ENCODE results near the gene PPIG.
"Not testable (repeated sequence)": the region's sequence is repeated elsewhere in the genome, so short reads cannot be mapped to it uniquely, and the experiment has no call there.

The PPIG gene

DNA sequence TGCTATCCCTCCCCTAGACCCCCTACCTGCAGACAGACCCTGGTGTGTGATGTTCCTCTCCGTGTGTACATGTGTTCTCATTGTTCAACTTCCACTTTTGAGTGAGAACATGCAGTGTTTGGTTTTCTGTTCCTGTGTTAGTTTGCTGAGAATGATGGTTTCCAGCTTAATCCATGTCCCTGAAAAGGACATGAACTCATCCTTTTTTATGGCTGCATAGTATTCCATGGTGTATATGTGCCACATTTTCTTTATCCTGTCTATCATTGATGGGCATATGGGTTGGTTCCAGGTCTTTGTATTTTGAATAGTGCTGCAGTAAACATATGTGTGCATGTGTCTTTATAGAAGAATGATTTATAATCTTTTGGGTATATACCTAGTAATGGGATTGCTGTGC lies 31.8 kb downstream of the PPIG start:
- not testable (repeated sequence) for H3K4me3 ChIP-seq (ENCODE audit: low read length in 2 of 2); H3K79me1 ChIP-seq (ENCODE audit: low read depth, low read length); H4K8ac ChIP-seq (ENCODE audit: low read depth, low read length); H3K27ac ChIP-seq (replicated peaks; ENCODE audit: low read length); H3K18ac ChIP-seq (ENCODE audit: low read length); DNase-seq (ENCODE audit: low spot score); H2AFZ ChIP-seq (ENCODE audit: low read length); H3K9ac ChIP-seq (ENCODE audit: low read depth, low read length, poor library complexity); H2BK5ac ChIP-seq (ENCODE audit: low read length); H2AK5ac ChIP-seq (ENCODE audit: low read depth, low read length); H2BK15ac ChIP-seq (ENCODE audit: low read length); H3K23ac ChIP-seq (ENCODE audit: low read depth, low read length, poor library complexity); H3K4me1 ChIP-seq (ENCODE audit: control insufficient read depth in 2 of 2, insufficient read depth in 1 of 2, low read depth in 1 of 2, low read length in 2 of 2); H3K27me3 ChIP-seq (ENCODE audit: control insufficient read depth in 3 of 3, insufficient read depth in 3 of 3, low read depth in 1 of 3, low read length in 3 of 3); H3K14ac ChIP-seq (ENCODE audit: low read length); H3K4ac ChIP-seq (ENCODE audit: low read length); H2BK12ac ChIP-seq (ENCODE audit: low read length); H3K4me2 ChIP-seq (ENCODE audit: insufficient read depth, low read length, poor library complexity, severe bottlenecking); H2BK120ac ChIP-seq (ENCODE audit: low read depth, low read length); H4K91ac ChIP-seq (ENCODE audit: low read depth, low read length, poor library complexity)
- WGBS, 2 donors (ENCODE audit: extremely low coverage in 2 of 2, insufficient read length in 2 of 2, insufficient replicate concordance in 1 of 2): no CpG with 5 or more reads among the region's 1 CpG
- peaks cover 12 to 88% of the 10 kb centered on the region in 2 donors for H3K36me3 ChIP-seq (replicated peaks in 1 of 2; ENCODE audit: control insufficient read depth in 2 of 2, insufficient read depth in 2 of 2, low read length in 2 of 2)
- peaks cover 0 to 36% of the 10 kb centered on the region in 2 donors for H3K9me3 ChIP-seq (replicated peaks in 1 of 2; ENCODE audit: control insufficient read depth in 2 of 2, insufficient read depth in 1 of 2, low read depth in 1 of 2, low read length in 2 of 2)

DNA sequence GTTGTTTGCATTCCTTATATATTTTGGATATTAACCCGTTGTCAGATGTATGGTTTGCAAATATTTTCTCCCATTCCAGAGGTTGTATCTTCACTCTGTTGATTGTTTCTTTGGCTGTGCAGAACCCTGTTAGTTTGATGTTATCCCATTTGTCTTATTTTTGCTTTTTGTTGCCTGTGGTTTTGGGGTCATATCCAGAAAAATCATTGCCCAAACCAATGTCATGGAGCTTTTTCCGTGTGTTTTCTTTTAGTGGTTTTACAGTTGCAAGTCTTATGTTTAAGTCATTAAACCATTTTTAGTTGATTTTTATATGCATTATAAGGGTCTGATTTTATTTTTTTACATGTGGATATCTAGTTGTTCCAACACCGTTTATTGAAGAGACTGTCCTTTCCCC lies 35.8 kb downstream of the PPIG start:
- no peak overlapping the region for H2BK120ac ChIP-seq (ENCODE audit: low read depth, low read length)
- no peak overlapping the region for H4K91ac ChIP-seq (ENCODE audit: low read depth, low read length, poor library complexity)
- no peak overlapping the region for H4K8ac ChIP-seq (ENCODE audit: low read depth, low read length)
- no peak overlapping the region for H3K4me3 ChIP-seq (ENCODE audit: low read length in 2 of 2)
- peaks cover 10 to 87% of the 10 kb centered on the region in 2 donors for H3K36me3 ChIP-seq (replicated peaks in 1 of 2; ENCODE audit: control insufficient read depth in 2 of 2, insufficient read depth in 2 of 2, low read length in 2 of 2)
- H2BK12ac ChIP-seq (ENCODE audit: low read length): no peak overlapping the region
- no peaks in the 10 kb centered on the region for H3K27me3 ChIP-seq (ENCODE audit: control insufficient read depth in 3 of 3, insufficient read depth in 3 of 3, low read depth in 1 of 3, low read length in 3 of 3)
- WGBS, 2 donors (ENCODE audit: extremely low coverage in 2 of 2, insufficient read length in 2 of 2, insufficient replicate concordance in 1 of 2): no CpG with 5 or more reads among the region's 3 CpGs
- peaks cover 0 to 26% of the 10 kb centered on the region in 2 donors for H3K9me3 ChIP-seq (replicated peaks in 1 of 2; ENCODE audit: control insufficient read depth in 2 of 2, insufficient read depth in 1 of 2, low read depth in 1 of 2, low read length in 2 of 2)
- DNase-seq (ENCODE audit: low spot score): no peak
- H3K79me1 ChIP-seq (ENCODE audit: low read depth, low read length): no peaks in the 10 kb centered on the region
- H2BK15ac ChIP-seq (ENCODE audit: low read length): no peak overlapping the region
- peaks cover 0 to 8% of the 10 kb centered on the region in 2 donors for H3K4me1 ChIP-seq (ENCODE audit: control insufficient read depth in 2 of 2, insufficient read depth in 1 of 2, low read depth in 1 of 2, low read length in 2 of 2)
- no peak overlapping the region for H3K18ac ChIP-seq (ENCODE audit: low read length)
- H3K14ac ChIP-seq (ENCODE audit: low read length): no peak overlapping the region
- no peak overlapping the region for H3K9ac ChIP-seq (ENCODE audit: low read depth, low read length, poor library complexity)
- H3K4me2 ChIP-seq (ENCODE audit: insufficient read depth, low read length, poor library complexity, severe bottlenecking): no peak overlapping the region
- H2AK5ac ChIP-seq (ENCODE audit: low read depth, low read length): no peak overlapping the region
- H2AFZ ChIP-seq (ENCODE audit: low read length): no peak overlapping the region
- H3K27ac ChIP-seq (replicated peaks; ENCODE audit: low read length): no peak overlapping the region
- no peak overlapping the region for H3K23ac ChIP-seq (ENCODE audit: low read depth, low read length, poor library complexity)
- no peak overlapping the region for H2BK5ac ChIP-seq (ENCODE audit: low read length)
- no peak overlapping the region for H3K4ac ChIP-seq (ENCODE audit: low read length)

DNA sequence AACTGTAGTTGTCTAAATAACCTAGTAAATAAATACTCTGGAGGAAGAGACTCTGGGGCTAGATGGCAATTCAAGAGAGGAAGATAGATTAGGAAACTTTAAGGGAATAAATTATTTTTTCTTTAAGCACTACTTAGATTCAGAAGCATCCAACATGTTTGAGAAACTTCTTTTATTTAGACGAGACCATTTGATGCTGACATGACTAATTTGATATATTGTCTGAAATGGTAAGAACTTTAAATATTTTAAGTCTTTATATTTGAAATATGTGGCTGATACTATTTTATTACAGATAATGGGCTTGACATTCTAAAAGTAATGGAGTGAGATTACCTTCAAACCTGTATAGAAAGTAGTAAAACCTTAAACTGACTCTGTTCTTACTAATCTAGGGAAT lies 36.4 kb downstream of the PPIG start:
- peaks cover 7 to 87% of the 10 kb centered on the region in 2 donors for H3K36me3 ChIP-seq (replicated peaks in 1 of 2; ENCODE audit: control insufficient read depth in 2 of 2, insufficient read depth in 2 of 2, low read length in 2 of 2)
- H3K4me3 ChIP-seq (ENCODE audit: low read length in 2 of 2): no peak overlapping the region
- no peak overlapping the region for H3K18ac ChIP-seq (ENCODE audit: low read length)
- no CpG with 5 or more reads among the region's 1 CpG for WGBS, 2 donors (ENCODE audit: extremely low coverage in 2 of 2, insufficient read length in 2 of 2, insufficient replicate concordance in 1 of 2)
- no peak overlapping the region for H3K23ac ChIP-seq (ENCODE audit: low read depth, low read length, poor library complexity)
- H2AK5ac ChIP-seq (ENCODE audit: low read depth, low read length): no peak overlapping the region
- H4K8ac ChIP-seq (ENCODE audit: low read depth, low read length): no peak overlapping the region
- H3K9me3 ChIP-seq (replicated peaks in 1 of 2; ENCODE audit: control insufficient read depth in 2 of 2, insufficient read depth in 1 of 2, low read depth in 1 of 2, low read length in 2 of 2): peaks cover 0 to 22% of the 10 kb centered on the region in 2 donors
- no peak overlapping the region for H2BK12ac ChIP-seq (ENCODE audit: low read length)
- no peak overlapping the region for H3K4ac ChIP-seq (ENCODE audit: low read length)
- no peak overlapping the region for H2BK15ac ChIP-seq (ENCODE audit: low read length)
- no peak overlapping the region for H2BK5ac ChIP-seq (ENCODE audit: low read length)
- no peak for DNase-seq (ENCODE audit: low spot score)
- H2AFZ ChIP-seq (ENCODE audit: low read length): no peak overlapping the region
- no peak overlapping the region for H3K9ac ChIP-seq (ENCODE audit: low read depth, low read length, poor library complexity)
- no peak overlapping the region for H3K27ac ChIP-seq (replicated peaks; ENCODE audit: low read length)
- no peak overlapping the region for H3K4me2 ChIP-seq (ENCODE audit: insufficient read depth, low read length, poor library complexity, severe bottlenecking)
- peaks cover 0 to 8% of the 10 kb centered on the region in 2 donors for H3K4me1 ChIP-seq (ENCODE audit: control insufficient read depth in 2 of 2, insufficient read depth in 1 of 2, low read depth in 1 of 2, low read length in 2 of 2)
- no peaks in the 10 kb centered on the region for H3K79me1 ChIP-seq (ENCODE audit: low read depth, low read length)
- no peak overlapping the region for H2BK120ac ChIP-seq (ENCODE audit: low read depth, low read length)
- no peak overlapping the region for H4K91ac ChIP-seq (ENCODE audit: low read depth, low read length, poor library complexity)
- no peaks in the 10 kb centered on the region for H3K27me3 ChIP-seq (ENCODE audit: control insufficient read depth in 3 of 3, insufficient read depth in 3 of 3, low read depth in 1 of 3, low read length in 3 of 3)
- H3K14ac ChIP-seq (ENCODE audit: low read length): no peak overlapping the region

GRCh38 chr2:169623235-169623634 lies 39.1 kb downstream of the PPIG start:
- Histone ChIP-seq H3K27ac (replicated peaks; ENCODE audit: low read length) (no peak overlapping the region), H3K36me3 (replicated peaks in 1 of 2; ENCODE audit: control insufficient read depth in 2 of 2, insufficient read depth in 2 of 2, low read length in 2 of 2) (peaks cover 5 to 94% of the 10 kb centered on the region in 2 donors), H4K8ac (ENCODE audit: low read depth, low read length) (no peak overlapping the region), H4K91ac (ENCODE audit: low read depth, low read length, poor library complexity) (no peak overlapping the region), H3K18ac (ENCODE audit: low read length) (no peak overlapping the region), H2BK12ac (ENCODE audit: low read length) (no peak overlapping the region), H3K4me1 (ENCODE audit: control insufficient read depth in 2 of 2, insufficient read depth in 1 of 2, low read depth in 1 of 2, low read length in 2 of 2) (peaks cover 0 to 8% of the 10 kb centered on the region in 2 donors), H3K9me3 (replicated peaks in 1 of 2; ENCODE audit: control insufficient read depth in 2 of 2, insufficient read depth in 1 of 2, low read depth in 1 of 2, low read length in 2 of 2) (peaks cover 0 to 3% of the 10 kb centered on the region in 2 donors), H3K27me3 (ENCODE audit: control insufficient read depth in 3 of 3, insufficient read depth in 3 of 3, low read depth in 1 of 3, low read length in 3 of 3) (no peaks in the 10 kb centered on the region), H3K23ac (ENCODE audit: low read depth, low read length, poor library complexity) (no peak overlapping the region), H2AFZ (ENCODE audit: low read length) (no peak overlapping the region), H2BK5ac (ENCODE audit: low read length) (no peak overlapping the region), H2BK15ac (ENCODE audit: low read length) (no peak overlapping the region), H3K4ac (ENCODE audit: low read length) (no peak overlapping the region), H3K14ac (ENCODE audit: low read length) (no peak overlapping the region), H3K4me2 (ENCODE audit: insufficient read depth, low read length, poor library complexity, severe bottlenecking) (no peak overlapping the region), H3K9ac (ENCODE audit: low read depth, low read length, poor library complexity) (no peak overlapping the region), H3K4me3 (ENCODE audit: low read length in 2 of 2) (no peak overlapping the region), H2AK5ac (ENCODE audit: low read depth, low read length) (no peak overlapping the region), H2BK120ac (ENCODE audit: low read depth, low read length) (no peak overlapping the region), H3K79me1 (ENCODE audit: low read depth, low read length) (peaks cover 1% of the 10 kb centered on the region)
- DNase-seq (ENCODE audit: low spot score): no peak
- no CpG with 5 or more reads among the region's 4 CpGs for WGBS, 2 donors (ENCODE audit: extremely low coverage in 2 of 2, insufficient read length in 2 of 2, insufficient replicate concordance in 1 of 2)
